AG09319 (cell line): ENCODE results near the gene MOSMO.

ENCODE experiments used
- DNase-seq: peaks from one replicate; pipeline ENCODE4 v3.0.0-alpha.2; 2010; ENCODE audit warnings: low read depth; ENCODE audit errors: extremely low read depth
- CTCF ChIP-seq: IDR thresholded peaks from 2 replicates; pipeline ENCODE4 v1.5.1; 2011; ENCODE audit warnings: low read depth, mild to moderate bottlenecking, inconsistent platforms, low read length, moderate library complexity

MOSMO gene

DNA sequence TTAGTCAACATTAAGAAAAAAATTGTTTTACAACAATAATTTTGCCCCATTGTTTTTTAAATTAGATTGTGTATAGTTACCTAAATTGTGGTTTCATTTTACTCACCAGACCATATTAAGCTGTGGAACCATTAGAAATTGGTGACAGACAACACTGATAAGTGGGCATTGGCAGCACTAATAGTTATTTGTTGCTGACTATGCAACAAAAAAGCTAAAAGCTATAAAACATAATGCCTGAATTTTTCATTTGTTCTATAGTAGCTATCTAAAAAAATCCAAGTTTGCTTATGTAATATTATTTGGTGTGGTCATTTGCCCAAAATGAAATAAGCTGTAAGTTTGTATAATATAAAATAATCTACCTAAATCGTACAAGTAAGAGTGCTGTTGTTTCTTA is 70.7 kb downstream of the MOSMO start:
- no peak for TF ChIP-seq CTCF
- DNase-seq = no peak

GRCh38 chr16:22081050-22081449 is 73.1 kb downstream of the MOSMO start:
- TF ChIP-seq CTCF = no peak
- no peak for DNase-seq

DNA sequence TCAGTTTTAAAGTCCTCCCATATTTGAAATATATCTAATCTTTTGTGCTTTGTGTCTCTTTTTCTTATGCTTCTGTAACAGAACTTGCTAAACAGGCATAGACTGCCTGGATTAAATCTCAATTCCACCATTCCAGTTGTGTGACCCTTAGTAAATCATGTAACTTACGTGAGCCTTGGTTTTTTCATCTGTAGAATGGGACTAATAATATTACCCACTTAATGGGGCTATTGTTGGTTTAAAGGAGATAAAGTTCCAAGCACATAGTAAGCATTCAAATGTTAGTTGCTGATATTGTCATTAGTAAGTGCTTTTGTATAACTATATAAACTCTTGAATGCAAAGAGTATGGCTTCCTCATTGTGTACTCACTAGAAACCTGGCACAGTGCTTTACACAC is 78.5 kb downstream of the MOSMO start:
- no peak for DNase-seq
- TF ChIP-seq CTCF = no peak

DNA sequence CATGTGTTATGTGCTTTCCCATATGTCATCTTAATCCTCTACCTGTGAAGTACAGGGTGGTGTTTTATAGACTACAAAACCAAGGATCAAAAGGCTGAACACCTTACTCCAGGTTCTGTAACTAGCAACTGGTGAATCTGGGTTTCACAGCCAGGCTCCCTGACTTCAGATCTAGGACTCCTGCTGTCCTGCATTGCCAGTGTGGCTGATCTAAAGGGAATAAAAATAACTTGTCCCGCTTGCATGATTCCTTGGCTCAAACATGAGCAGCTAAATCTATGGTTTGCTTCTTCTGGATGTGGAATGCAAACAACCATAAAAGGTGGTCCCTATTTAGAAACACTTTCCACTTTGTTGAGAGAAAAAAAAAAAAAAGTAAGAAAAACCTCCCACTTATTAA is 80.7 kb downstream of the MOSMO start:
- no peak for DNase-seq
- no peak for TF ChIP-seq CTCF

DNA sequence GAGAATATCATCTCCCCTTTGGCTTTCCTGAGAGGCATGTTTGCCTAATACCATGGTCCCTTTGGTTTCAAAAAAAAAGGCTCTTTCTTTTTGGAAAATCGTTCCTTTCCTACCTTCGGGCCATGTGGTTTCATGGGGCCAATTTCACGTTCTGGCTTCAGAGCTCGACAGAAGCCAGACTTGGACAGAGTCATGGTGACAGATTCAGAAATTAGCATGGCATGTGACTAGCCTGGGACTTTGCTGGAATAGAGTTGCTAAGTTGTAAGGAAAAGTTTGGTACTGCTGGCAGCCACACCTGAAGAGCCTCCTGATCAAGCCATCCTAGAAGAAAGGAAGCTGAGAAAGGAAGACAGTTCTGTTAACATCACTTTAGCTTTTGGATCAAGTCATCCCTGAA is 82.0 kb downstream of the MOSMO start:
- no peak for TF ChIP-seq CTCF
- DNase-seq = no peak

DNA sequence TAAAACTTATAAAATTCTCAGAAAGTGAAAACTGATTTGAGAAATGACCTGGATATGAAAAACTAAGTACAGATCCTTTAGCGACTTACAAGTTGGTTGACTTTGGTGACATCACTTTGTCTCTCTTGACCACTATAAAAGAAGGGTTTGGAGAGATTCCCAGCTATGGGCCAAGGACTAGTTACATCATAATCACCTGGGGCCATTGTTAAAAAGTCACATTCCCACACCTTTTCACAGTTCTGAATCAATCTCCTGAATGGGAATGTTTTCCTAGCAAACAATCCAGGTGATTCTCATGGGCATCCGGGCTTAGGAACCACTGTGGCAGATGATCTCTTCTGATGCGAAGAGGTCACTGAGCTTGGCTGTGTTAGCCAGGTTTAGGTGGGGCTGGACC is 83.8 kb downstream of the MOSMO start:
- no peak for DNase-seq
- TF ChIP-seq CTCF = no peak

GRCh38 chr16:22092143-22092933 is 84.4 kb downstream of the MOSMO start, which contains the start of gene VWA3A:
TSS of gene VWA3A (plus strand) at chr16:22092541. CDS start at chr16:22092638, 97 bp downstream.
- DNase-seq = peak; percentile 30
- no peak for TF ChIP-seq CTCF
